AG09309 (cell line): ENCODE measurements around the gene USP14.

Source experiments
- DNase-seq: peaks from one replicate; pipeline ENCODE4 v3.0.0-alpha.2; 2010; ENCODE audit warnings: low read depth
- H3K4me3 ChIP-seq: 2 replicates; pipeline ENCODE4 v1.5.1; 2011; ENCODE audit warnings: mild to moderate bottlenecking, low read depth, low read length, moderate library complexity; ENCODE audit not compliant: control insufficient read depth
- TF ChIP-seq, protein P1 (sequence below): IDR thresholded peaks from 2 replicates; pipeline ENCODE4 v1.5.1; 2011; ENCODE audit warnings: mild to moderate bottlenecking, low read depth, low read length, inconsistent platforms; ENCODE audit not compliant: insufficient read depth, control insufficient read depth; ENCODE audit errors: missing control alignments

The USP14 gene

DNA sequence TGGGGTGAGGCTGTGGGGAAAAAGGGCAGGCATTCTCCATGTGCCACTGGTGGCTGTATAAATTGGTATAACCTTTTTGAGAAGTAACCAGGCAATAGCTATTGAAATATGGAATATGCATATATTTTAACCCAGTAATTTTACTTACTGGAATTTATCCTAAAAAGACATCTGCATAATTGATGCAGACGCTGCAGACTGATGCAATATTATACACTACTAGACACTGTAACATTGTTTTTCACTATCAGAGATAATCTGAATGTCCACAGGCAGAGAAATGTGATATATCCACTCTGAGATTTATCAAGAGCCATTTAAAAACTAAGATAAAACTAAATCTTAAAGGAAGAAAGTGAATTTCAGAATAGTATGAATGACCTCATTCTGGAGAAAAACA lies 94.8 kb downstream of the USP14 start:
- no peak for DNase-seq
- TF ChIP-seq, protein P1, sequence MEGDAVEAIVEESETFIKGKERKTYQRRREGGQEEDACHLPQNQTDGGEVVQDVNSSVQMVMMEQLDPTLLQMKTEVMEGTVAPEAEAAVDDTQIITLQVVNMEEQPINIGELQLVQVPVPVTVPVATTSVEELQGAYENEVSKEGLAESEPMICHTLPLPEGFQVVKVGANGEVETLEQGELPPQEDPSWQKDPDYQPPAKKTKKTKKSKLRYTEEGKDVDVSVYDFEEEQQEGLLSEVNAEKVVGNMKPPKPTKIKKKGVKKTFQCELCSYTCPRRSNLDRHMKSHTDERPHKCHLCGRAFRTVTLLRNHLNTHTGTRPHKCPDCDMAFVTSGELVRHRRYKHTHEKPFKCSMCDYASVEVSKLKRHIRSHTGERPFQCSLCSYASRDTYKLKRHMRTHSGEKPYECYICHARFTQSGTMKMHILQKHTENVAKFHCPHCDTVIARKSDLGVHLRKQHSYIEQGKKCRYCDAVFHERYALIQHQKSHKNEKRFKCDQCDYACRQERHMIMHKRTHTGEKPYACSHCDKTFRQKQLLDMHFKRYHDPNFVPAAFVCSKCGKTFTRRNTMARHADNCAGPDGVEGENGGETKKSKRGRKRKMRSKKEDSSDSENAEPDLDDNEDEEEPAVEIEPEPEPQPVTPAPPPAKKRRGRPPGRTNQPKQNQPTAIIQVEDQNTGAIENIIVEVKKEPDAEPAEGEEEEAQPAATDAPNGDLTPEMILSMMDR: no peak
- H3K4me3 ChIP-seq: no peak overlapping the region

DNA sequence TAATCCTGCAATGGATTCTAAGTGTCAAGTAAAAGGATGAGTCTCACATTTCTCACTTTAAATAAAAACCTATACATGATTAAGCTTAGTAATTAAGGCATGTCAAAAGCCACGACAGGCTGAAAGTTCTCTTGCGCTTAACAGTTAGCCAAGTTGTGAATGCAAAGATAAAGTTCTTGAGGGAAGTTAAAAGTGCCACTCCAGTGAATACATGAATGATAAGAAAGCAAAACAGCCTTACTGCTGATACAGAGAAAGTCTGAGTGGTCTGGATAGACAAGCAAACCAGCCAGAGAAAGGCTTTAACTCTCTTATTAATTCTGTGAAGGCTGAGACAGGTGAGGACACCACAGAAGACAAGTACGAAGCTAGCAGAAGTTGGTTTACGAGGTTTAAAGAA lies 96.8 kb downstream of the USP14 start:
- DNase-seq: no peak
- H3K4me3 ChIP-seq: no peak overlapping the region
- TF ChIP-seq, protein P1: no peak

DNA sequence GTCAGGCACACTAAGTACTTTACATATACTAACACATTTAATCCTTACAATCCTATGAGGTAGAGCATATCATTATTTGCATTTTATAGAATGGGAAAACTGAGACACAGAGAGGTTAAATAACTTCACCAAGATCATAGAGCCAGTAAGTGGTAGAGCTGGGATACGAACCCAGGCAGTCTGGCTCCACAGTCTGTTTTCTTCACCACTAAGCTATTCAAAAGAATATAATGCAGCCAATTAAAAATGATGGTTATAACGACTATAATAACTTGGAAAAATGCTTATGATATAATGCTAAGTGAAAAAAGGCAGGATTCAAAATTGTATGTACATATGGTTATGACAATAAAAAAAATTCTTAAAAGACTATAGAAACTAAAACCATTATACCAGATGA lies 102.2 kb downstream of the USP14 start:
- TF ChIP-seq, protein P1: no peak
- H3K4me3 ChIP-seq: no peak overlapping the region
- DNase-seq: no peak

DNA sequence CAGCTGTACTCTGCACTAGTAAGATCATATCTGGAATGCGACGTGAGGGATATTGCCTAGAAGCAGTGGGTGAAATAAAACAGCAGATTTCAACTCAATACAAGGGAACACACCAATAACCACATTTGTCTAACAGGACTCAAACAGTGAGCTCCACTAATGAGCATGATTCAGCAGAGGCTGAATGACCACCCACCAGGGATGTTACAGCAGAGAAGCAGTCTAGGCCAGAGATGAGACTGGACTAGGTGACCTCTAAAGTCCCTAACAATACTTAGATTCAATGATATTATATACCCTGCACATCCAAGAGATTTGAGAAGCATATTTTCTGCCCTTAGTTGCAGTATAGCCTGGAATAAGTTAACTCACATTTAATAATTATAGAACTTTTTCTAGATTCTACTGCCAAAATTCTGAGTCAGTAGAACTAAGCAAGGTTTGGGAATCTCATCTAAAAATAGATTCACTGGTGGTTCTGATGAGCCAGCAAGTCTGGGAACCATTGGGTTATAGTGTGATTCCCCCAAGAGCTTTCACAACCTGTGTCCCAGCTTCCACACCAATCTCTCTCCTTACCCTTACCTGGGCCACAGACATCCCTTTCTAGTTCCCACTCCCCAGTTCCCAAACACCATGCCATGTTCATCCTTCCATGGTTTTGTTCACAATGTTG lies 103.2 kb downstream of the USP14 start:
- TF ChIP-seq, protein P1: no peak
- no peak for DNase-seq
- H3K4me3 ChIP-seq: no peak overlapping the region
